SK-N-DZ (cell line): ENCODE data around the gene KRTAP6-1.

Source experiments
- DNase-seq: peaks from one replicate; pipeline ENCODE4 v3.0.0-alpha.2; 2015; ENCODE audit warnings: low spot score
- small RNA-seq, 2 experiments: library from RNA; depleted of rRNA; stranded (forward); fragments of <200 nt; gene quantifications; one replicate each; pipeline ENCODE3, GENCODE V24; 2014

KRTAP6-1 gene

GRCh38 chr21:30579346-30579745 is 34.4 kb downstream of the KRTAP6-1 start:
- no peak for DNase-seq

- no peak for DNase-seq
Measured at GRCh38 chr21:30577766-30578165, 36.0 kb downstream of the KRTAP6-1 start.

- DNase-seq: no peak
Measured at GRCh38 chr21:30567617-30568016, 46.1 kb downstream of the KRTAP6-1 start.

GRCh38 chr21:30563630-30564029 is 50.1 kb downstream of the KRTAP6-1 start:
- no peak for DNase-seq

Small RNAs within 50 kb of the gene (small RNA-seq; reads per million reads assigned to genes)
- 0 reads per million in 2 experiments for gene KRTAP20-1
- 0 reads per million in 2 experiments for gene KRTAP20-3
- 0 reads per million in 2 experiments for gene KRTAP20-4
- 0 reads per million in 2 experiments for gene KRTAP22-1
- 0 reads per million in 2 experiments for gene KRTAP22-2
